Measurements from ENCODE around the gene CD8B.
A peak's percentile ranks its signal among the peaks of the same experiment; 100 is the strongest.

The CD8B gene

GRCh38 chr2:86833315-86833714 is 28.4 kb downstream of the CD8B start:
- H3K9me3 ChIP-seq (replicated peaks in 1 of 11), result no peaks in the 10 kb centered on the region
- H3K4me3 ChIP-seq, result no peak overlapping the region
- no peak for TF ChIP-seq Cebpa-rat (IDR thresholded peaks at IDR 0.05)
- no peaks in the 10 kb centered on the region for H3K36me3 ChIP-seq
- no peaks in the 10 kb centered on the region for H3K27me3 ChIP-seq
- H3K4me2 ChIP-seq, result no peak overlapping the region
- no peak overlapping the region for H3K27ac ChIP-seq
- H4K20me1 ChIP-seq, result no peaks in the 10 kb centered on the region
- H3K4me1 ChIP-seq, result peaks cover 0 to 22% (median 17%) of the 10 kb centered on the region in 10 experiments; a peak in 13 of 20 replicates
- H3K9ac ChIP-seq, result no peak overlapping the region

- Histone ChIP-seq H3K27ac (no peak overlapping the region), H3K36me3 (no peaks in the 10 kb centered on the region), H3K4me1 (peaks cover 0 to 18% (median 11%) of the 10 kb centered on the region in 10 experiments; a peak in 12 of 20 replicates), H3K4me3 (no peak overlapping the region), H3K9ac (no peak overlapping the region), H3K9me3 (replicated peaks in 1 of 11) (no peaks in the 10 kb centered on the region), H4K20me1 (no peaks in the 10 kb centered on the region), H3K27me3 (peaks cover 0 to 3% (median 0%) of the 10 kb centered on the region in 11 experiments; a peak in 1 of 22 replicates), H3K4me2 (peak overlapping the region in 1 of 11 experiments; percentile 1; a peak in 1 of 22 replicates)
- no peak for TF ChIP-seq Cebpa-rat (IDR thresholded peaks at IDR 0.05)
These were observed 29.2 kb downstream of the CD8B start for GRCh38 chr2:86832334-86833096.

- H3K4me3 ChIP-seq, result no peak overlapping the region
- H3K27ac ChIP-seq, result no peak overlapping the region
- H3K4me2 ChIP-seq, result peak overlapping the region in 3 of 11 experiments; percentile 1 to 9 (median 4); a peak in 2 of 22 replicates
These were observed 30.1 kb downstream of the CD8B start for GRCh38 chr2:86831537-86831936.

GRCh38 chr2:86826951-86827350 is 34.7 kb downstream of the CD8B start:
- Histone ChIP-seq H3K9me3 (replicated peaks in 1 of 11) (peaks cover 5 to 16% (median 11%) of the 10 kb centered on the region in 11 experiments; a peak in 19 of 22 replicates), H3K36me3 (no peaks in the 10 kb centered on the region), H4K20me1 (peaks cover 0 to 17% (median 0%) of the 10 kb centered on the region in 11 experiments; a peak in 5 of 22 replicates), H3K4me2 (no peak overlapping the region), H3K9ac (no peak overlapping the region), H3K4me3 (no peak overlapping the region), H3K4me1 (peaks cover 13 to 23% (median 19%) of the 10 kb centered on the region in 10 experiments; a peak in 18 of 20 replicates), H3K27ac (no peak overlapping the region), H3K27me3 (peaks cover 19 to 43% (median 36%) of the 10 kb centered on the region in 11 experiments)
- TF ChIP-seq Cebpa-rat (IDR thresholded peaks at IDR 0.05), result no peak

More at GRCh38 chr2:86831537-86831936, 30.1 kb downstream of the CD8B start:
- peak overlapping the region in 1 of 11 experiments; percentile 1; a peak in 1 of 22 replicates for H3K9ac ChIP-seq
- no peaks in the 10 kb centered on the region for H3K9me3 ChIP-seq (replicated peaks in 1 of 11)
- no peak for TF ChIP-seq Cebpa-rat (IDR thresholded peaks at IDR 0.05)
- no peaks in the 10 kb centered on the region for H4K20me1 ChIP-seq
- no peaks in the 10 kb centered on the region for H3K36me3 ChIP-seq
- H3K27me3 ChIP-seq, result peaks cover under 1 to 11% (median 7%) of the 10 kb centered on the region in 11 experiments; a peak in 19 of 22 replicates
- peaks cover 0 to 10% (median 5%) of the 10 kb centered on the region in 10 experiments; a peak in 15 of 20 replicates for H3K4me1 ChIP-seq

GRCh38 chr2:86825693-86826381 is 35.8 kb downstream of the CD8B start:
- peaks cover 13 to 23% (median 19%) of the 10 kb centered on the region in 10 experiments; a peak in 18 of 20 replicates for H3K4me1 ChIP-seq
- peaks cover 19 to 43% (median 36%) of the 10 kb centered on the region in 11 experiments for H3K27me3 ChIP-seq
- H3K9ac ChIP-seq, result no peak overlapping the region
- no peak overlapping the region for H3K27ac ChIP-seq
- peaks cover 5 to 23% (median 15%) of the 10 kb centered on the region in 11 experiments; a peak in 19 of 22 replicates for H3K9me3 ChIP-seq (replicated peaks in 1 of 11)
- H3K36me3 ChIP-seq, result no peaks in the 10 kb centered on the region
- H3K4me2 ChIP-seq, result peak overlapping the region; percentile 31 to 90 (median 74); a peak in 21 of 22 replicates
- no peak overlapping the region for H3K4me3 ChIP-seq
- H4K20me1 ChIP-seq, result peaks cover 0 to 17% (median 0%) of the 10 kb centered on the region in 11 experiments; a peak in 5 of 22 replicates
- no peak for TF ChIP-seq Cebpa-rat (IDR thresholded peaks at IDR 0.05)

GRCh38 chr2:86825036-86825692 is 36.5 kb downstream of the CD8B start:
- H3K36me3 ChIP-seq, result no peaks in the 10 kb centered on the region
- H3K9ac ChIP-seq, result no peak overlapping the region
- no peak for TF ChIP-seq Cebpa-rat (IDR thresholded peaks at IDR 0.05)
- peaks cover 13 to 23% (median 19%) of the 10 kb centered on the region in 10 experiments; a peak in 18 of 20 replicates for H3K4me1 ChIP-seq
- H3K4me2 ChIP-seq, result peak overlapping the region in 10 of 11 experiments; percentile 51 to 90 (median 78); a peak in 21 of 22 replicates
- no peak overlapping the region for H3K4me3 ChIP-seq
- peaks cover 19 to 43% (median 36%) of the 10 kb centered on the region in 11 experiments for H3K27me3 ChIP-seq
- H3K9me3 ChIP-seq (replicated peaks in 1 of 11), result peaks cover 5 to 23% (median 15%) of the 10 kb centered on the region in 11 experiments; a peak in 19 of 22 replicates
- peaks cover 0 to 17% (median 0%) of the 10 kb centered on the region in 11 experiments; a peak in 5 of 22 replicates for H4K20me1 ChIP-seq
- H3K27ac ChIP-seq, result no peak overlapping the region

- Histone ChIP-seq H3K4me2 (no peak overlapping the region), H3K4me3 (no peak overlapping the region), H4K20me1 (peaks cover 0 to 17% (median 0%) of the 10 kb centered on the region in 11 experiments; a peak in 5 of 22 replicates), H3K27ac (no peak overlapping the region), H3K36me3 (no peaks in the 10 kb centered on the region), H3K27me3 (peaks cover 19 to 43% (median 36%) of the 10 kb centered on the region in 11 experiments), H3K9ac (no peak overlapping the region), H3K9me3 (replicated peaks in 1 of 11) (peaks cover 5 to 23% (median 15%) of the 10 kb centered on the region in 11 experiments; a peak in 19 of 22 replicates), H3K4me1 (peaks cover 13 to 23% (median 19%) of the 10 kb centered on the region in 10 experiments; a peak in 18 of 20 replicates)
- no peak for TF ChIP-seq Cebpa-rat (IDR thresholded peaks at IDR 0.05)
These were observed 38.9 kb downstream of the CD8B start for GRCh38 chr2:86822668-86823345.

GRCh38 chr2:86821842-86822241 is 39.8 kb downstream of the CD8B start:
- no peak for TF ChIP-seq Cebpa-rat (IDR thresholded peaks at IDR 0.05)
- no peak overlapping the region for H3K9ac ChIP-seq
- peaks cover 5 to 23% (median 15%) of the 10 kb centered on the region in 11 experiments; a peak in 19 of 22 replicates for H3K9me3 ChIP-seq (replicated peaks in 1 of 11)
- 0 out of 22 replicates have a peak overlapping the region, but pooled peaks of 1 of the 11 experiments have one; percentile 40 for H3K4me2 ChIP-seq
- peaks cover 13 to 23% (median 19%) of the 10 kb centered on the region in 10 experiments; a peak in 18 of 20 replicates for H3K4me1 ChIP-seq
- no peak overlapping the region for H3K27ac ChIP-seq
- H3K4me3 ChIP-seq, result no peak overlapping the region
- no peaks in the 10 kb centered on the region for H3K36me3 ChIP-seq
- peaks cover 19 to 36% (median 31%) of the 10 kb centered on the region in 11 experiments for H3K27me3 ChIP-seq
- peaks cover 0 to 17% (median 0%) of the 10 kb centered on the region in 11 experiments; a peak in 5 of 22 replicates for H4K20me1 ChIP-seq
